Measurements from ENCODE around the gene VPS35. TPM values are rescaled to one million over a fixed set of nuclear protein-coding genes. Genes with fewer than 3 reads are reported as not detected.

The VPS35 gene
- 83.0 TPM for polyA plus RNA-seq (2013, experiment 1 of 2; ENCODE audit: insufficient read length)
- 68.9 TPM for polyA plus RNA-seq (2013, experiment 2 of 2; ENCODE audit: insufficient read length)

DNA sequence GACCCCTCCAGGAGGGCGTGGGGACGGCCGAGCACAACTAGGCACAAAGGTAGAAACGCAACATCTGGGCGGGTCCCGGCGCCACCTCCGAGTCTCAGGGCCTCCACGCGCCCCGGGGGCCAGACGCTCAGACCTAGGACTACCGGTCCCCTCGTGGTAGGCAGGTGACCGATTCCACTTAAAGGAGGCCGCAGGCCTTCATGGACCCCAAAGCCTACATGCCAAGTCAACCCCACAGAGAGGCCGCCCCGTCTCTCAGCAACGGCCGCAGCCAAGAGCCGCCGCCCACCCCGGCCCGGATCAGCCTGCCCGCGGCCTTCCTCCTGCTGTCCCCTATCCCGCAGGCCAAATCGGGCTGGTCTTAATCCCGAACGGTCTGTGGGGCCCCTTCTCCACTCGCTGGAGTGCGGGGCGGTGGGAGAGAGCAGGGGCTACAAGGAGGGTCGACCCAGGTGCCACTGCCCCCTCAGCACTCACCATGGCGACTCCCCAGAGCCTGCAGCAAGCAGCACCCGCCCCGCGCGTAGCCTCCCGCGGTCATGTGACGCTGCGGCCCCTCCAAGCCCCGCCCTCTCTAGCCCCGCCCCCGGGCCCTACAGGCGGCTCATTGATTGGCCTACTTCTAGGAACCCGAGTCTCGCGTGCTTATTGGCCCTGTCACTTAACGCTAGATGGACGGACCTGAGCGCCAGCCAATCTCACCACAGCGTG lies at the start of gene VPS35:
Gene VPS35, minus strand, starts transcription at position 525 of the 711 bp plus-strand sequence. Its CDS starts 45 bp downstream, at position 480.
- DNase-seq: peak; percentile 98

DNA sequence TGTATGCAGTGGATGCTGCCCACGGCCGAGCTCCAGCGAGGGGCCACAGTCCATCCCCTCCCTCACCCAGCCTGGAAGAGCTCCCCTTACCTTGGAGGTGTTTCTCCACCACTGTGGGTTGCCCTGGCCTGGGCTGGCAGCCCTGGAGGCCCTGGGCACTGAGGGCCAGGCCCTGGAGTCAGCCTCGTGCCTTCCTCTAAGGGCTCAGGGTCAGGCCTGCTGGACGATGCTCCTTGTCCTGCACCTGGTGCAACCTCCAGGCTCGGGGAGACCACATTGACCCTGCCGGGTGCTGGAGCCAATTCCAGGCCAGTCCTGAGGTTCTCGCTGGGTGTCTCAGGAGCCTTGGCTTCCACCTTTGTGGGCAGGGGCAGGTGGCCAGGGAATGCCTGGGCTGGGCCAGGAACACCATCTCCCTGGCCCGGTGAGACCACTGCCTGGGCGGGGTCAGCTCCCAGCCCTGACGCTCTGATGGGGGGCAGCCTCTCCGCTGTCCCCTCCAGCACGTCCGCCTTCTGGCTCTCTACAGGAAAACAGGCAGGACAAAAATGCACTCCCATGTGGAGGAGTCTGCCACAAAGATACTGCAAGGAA lies 48.7 kb upstream of the VPS35 start:
- DNase-seq: no peak

DNA sequence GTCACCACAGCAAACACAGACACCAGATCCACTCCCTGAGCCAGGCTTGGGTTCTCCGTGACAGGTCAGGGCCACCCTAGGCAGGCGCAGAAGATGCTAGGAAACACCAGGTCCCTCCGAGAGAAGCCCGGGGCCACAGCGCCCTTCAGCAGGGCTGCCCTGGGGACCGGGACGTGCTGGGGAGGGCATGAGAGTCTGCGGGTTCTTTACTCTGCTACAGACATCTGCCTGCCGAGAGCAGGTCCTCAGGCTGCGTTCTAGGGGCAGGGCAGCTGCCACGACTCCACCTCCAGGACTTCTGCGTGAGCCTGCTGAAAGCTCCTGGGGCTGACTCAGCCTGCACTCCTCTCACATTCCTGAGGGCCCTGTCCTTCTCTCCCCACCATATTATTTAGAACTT lies 47.7 kb upstream of the VPS35 start:
- no peak for DNase-seq

DNA sequence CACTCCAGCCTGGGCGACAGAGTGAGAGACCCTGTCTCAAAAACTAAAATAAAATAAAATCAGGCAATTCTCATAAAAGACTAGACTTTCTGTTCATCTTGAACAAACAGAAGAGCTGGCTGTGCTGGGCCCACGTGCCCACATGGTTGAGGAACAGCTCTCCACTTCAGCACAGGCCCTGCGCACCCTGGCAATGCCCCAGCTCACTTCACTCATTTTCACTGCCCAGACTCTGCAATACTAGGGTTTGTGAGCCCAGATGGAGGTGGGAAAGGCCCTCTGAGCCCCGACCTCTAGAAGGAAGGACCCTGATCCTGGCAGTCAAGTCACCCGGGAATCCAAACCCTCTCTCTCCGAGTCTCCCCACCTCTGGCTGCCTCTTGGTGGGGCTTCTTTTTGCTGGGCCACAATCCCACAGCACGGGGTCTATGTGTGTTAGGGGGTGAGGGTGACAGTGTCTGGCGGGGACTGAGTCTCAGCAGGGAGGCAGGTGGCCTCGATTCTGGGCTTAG lies 44.4 kb upstream of the VPS35 start:
- no peak for DNase-seq

DNA sequence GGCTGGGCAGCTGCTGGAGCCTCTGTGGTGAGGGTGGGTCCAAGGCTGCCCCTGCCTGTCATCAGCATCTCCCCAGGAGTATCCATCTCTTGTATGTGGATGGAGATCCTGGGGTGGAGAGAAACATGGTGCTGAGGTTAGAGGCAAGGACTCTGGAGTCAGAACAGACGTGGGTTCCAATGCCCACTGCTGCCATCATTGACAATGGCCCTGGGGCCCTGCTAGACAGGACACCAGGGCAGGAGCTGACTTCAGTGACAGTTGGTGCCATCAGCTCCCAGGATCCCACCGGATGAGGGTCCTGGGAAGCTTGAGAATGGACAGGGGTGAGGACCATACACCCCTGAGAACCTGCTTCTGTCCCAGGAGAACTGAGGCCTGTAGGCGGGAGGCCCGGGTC lies 43.6 kb upstream of the VPS35 start:
- DNase-seq: no peak

DNA sequence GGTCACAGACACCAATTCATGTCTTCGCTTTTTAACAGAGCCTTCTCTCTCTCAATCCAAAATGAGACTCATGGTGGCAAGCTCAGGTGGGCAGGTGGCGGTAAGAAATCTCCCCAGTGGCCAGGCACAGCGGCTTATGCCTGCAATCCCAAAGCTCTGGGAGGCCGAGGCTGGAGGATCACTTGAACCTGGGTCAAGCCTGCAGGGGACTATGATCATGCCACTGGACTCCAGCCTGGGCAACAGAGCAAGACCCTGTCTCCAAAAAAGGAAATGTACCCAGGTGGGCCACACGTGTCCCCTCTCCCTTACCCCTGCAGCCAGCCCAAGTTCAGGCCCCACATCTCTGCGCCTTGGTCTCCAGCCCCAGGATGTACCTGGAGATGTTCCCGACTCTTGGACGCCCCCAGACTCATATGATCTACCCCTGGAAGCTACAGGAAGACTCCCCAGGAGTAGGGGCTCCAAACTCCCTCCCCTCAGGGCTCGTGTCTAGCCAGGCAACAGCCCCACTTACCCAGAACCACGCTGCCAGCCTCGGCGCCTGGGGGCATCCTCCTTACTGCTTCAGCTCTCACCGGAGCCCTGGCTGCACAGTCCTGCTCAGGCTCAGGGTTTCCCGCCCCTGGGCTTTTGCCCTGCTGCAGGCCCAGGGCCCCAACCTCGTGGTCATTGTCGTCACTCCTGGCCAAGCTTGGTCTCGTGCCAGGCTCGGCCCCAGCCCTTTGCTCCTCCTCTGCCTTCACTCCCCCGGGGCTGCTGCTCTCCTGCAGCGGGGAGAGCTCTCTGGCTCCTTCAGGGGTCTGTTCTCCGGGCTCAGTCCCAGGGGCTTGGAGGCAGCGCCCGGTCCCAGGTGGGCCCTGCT lies 42.9 kb upstream of the VPS35 start:
- DNase-seq: no peak

DNA sequence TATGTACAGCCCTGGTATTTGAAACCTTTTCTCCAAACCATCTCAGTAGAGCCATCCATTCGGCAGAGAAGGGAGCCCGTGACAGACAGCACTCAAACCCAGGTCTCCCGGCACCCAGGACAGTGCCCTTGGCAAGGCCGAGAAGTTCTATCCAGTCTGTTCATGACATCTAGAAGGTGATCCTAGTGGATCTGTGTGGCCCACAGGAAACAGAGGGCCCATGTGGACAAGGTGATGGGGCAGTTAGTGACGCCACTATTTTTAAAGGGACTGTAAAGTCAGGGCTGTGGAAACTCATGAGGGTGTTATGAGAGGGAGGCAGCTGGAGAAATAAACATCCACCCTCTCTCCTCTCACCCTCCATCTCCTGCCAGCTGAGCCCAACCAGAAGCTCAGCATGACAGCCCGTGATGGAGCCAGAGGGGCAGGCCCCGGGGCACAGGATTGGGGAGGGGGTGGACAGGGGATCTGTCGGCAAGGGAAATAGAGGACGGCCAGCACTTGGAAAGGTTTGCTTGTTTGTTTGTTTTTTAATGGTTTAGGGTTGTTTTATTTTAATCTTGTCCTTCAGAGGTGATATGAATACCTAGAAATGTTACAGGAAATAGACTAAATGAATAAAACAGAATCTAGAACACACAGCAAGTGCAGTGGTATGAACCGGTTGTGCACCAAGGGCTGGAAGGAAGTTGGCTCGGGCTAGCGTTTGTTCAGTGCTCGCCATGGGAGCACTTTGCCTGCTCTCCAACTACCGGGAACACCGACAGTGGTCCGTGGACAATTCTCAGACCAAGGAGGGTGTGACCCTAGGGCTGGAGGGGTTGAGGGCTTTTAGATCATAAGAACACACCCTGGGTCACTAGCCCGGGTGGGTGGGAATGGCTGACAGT lies 42.1 kb upstream of the VPS35 start:
- DNase-seq: no peak

DNA sequence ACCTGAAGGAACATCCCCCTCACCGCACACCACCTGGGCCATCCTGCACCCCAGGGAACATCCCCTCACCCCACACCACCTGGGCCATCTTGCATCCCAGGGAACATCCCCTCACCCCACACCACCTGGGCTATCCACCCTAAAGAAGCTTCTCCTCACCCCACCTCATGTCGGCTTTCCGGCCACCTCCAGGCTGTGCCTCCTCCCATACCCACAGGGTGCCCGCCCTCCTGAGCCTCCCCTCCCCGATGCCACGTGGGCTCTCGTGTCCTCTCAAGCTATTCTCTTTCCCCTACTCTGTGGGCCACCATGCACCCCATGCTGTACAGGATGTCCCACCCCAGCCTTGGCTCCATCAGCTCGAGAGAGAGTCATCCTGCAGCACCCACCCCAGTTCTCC lies 41.1 kb upstream of the VPS35 start:
- no peak for DNase-seq

DNA sequence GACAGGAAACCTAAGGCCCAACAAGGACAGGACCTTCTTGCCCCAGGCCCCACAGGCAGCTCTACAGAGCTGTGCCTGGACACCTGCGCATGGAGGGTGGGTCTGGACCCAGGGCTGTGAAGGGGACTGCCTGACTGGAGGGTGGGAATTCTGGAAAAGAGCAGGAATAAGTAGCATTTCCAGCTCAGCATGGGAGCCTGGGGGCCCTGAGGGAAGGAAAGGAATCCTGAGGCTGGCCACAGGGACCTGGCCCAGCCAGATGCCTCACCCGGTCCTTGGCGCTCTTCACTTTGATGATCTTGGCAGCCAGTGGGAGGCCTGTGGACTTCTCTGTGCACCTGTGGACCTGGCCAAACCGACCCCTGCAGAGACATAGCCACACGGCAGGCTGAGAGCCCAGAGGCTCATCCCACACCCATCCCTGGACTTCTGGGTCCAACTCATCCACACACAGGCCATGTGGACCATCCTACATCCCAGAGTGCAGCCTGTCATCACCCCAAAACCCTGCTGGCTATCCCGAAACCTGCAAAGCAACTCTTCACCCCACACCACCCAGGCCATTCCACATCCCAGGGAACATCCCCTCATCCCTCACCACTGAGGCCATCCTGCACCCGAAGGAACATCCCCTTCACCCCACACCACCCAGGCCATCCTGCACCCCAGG lies 40.5 kb upstream of the VPS35 start:
- no peak for DNase-seq

DNA sequence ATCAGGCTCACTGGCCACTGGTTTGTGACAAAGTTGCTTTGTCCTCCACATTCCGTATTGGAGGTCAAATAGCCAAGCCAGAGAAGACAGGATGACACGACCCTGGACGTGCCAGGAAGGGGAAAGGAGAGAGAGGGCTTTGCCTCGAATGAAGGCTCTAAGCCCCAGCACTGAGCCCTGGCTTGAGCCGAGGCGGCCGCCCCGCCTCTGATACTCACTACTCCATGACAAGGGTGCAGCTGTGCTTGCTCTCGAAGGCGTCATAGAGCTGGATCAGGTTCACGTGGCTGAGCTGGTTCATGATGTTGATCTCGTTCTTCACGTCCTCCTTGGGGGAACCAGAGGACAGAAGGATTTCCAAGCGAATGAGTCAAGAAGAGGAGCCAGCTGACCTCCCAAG lies 39.8 kb upstream of the VPS35 start:
- DNase-seq: no peak

DNA sequence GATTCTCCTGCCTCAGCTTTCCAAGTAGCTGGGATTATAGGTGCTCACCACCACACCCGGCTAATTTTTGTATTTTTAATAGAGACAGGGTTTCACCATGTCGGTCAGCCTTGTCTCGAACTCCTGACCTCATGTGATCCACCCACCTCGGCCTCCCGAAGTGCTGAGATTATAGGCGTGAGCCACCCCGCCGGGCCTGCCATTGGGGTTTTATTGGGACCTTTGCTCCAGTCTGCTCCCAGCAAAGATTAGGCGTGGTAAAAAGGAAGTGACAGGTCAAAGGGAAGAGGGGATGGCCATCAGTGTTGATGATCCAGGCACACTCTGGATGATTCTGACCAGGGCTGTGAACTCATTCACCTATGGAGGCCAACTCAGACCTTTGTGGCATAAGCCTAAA lies 38.7 kb upstream of the VPS35 start:
- DNase-seq: no peak

DNA sequence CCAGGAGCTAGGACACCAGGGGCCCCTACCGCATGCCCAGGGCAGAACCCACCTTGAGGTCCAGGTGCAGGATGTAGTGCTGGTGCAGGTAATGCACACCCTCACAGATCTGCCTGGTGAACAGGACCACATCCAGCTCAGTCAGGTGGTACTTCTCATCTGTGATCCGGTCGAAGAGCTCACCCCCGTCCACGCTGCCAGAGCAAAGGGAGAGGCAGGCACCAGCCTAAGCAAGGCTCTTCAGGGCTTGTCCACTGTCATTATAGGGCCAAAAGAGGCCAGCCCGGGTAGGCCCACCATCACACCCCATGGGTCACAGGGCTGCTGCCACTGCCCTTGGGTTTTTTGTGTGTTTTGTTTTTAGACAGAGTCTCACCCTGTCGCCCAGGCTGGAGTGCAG lies 38.2 kb upstream of the VPS35 start:
- DNase-seq: no peak

DNA sequence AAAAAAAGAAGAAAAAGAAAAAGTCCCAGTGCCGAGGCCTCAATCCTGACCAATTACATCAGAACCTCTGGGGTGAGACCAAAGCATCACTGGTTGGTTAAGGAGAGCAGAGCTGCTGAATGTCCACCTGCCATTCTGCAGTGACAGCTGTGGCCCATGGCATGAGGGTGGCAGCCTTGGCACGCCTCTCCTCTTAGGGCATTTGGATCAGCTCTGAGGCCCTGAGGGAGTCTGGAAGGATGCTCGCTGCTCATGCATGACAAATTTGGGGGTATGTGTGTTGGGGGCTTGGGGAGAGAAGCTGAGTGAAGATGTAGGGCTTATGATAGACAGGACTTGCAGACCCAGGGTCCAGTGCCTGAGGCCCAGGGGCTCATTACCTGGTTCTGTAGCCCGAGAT lies 32.9 kb upstream of the VPS35 start:
- no peak for DNase-seq

DNA sequence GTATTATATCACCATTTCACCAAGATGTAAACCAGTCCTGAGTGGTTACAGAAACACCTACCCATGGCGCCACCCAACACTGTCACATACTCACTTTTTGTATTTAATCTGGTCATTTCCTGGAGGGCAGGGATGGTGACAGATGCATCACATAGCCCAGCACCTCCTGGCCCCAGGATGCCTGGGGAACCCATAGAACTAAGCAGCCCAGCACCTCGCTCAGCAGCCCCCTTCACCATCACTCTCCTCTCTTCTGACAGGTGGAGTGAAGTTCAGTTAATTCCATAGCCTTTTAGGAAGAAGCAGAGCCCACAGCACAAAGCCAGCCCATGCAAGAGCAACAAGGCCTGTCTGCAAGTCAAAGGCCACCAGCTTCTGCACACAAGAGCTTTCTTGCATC lies 31.6 kb upstream of the VPS35 start:
- DNase-seq: no peak

DNA sequence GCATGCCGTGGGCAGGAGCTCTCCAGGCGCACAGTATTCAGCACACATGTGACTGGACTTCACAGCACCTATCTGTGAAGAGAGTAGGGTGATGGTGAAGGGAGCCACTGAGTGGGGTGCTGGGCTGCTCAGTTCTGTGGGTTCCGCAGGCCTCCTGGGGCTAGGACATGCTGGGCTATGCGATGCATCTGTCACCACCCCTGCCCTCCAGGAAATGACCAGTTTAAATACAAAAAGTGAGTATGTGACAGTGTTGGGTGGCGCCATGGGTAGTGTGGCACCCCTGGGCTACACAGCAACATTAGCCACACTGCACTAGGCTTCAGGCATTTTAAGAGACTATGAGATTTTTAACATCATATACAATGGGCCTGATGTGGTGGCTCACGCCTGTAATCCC lies 30.6 kb upstream of the VPS35 start:
- no peak for DNase-seq

DNA sequence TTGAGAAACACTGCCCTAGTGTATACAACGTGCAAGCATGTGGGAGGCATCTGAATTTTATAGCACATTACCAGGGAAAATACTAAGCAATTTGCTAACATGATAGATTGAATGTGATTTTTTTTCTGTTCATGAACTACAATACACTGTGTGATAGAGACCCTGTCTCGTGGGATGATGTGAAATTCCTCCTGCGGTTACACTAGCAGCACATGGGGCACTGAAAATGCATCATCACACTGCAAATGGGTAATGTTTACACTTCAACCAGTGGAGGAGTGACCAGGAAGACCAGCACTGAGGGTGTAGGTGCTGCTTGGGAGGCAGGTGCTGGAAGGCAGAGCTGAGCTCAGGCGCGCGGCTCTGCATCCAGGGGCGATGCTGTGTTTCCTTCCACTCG lies 29.2 kb upstream of the VPS35 start:
- no peak for DNase-seq

DNA sequence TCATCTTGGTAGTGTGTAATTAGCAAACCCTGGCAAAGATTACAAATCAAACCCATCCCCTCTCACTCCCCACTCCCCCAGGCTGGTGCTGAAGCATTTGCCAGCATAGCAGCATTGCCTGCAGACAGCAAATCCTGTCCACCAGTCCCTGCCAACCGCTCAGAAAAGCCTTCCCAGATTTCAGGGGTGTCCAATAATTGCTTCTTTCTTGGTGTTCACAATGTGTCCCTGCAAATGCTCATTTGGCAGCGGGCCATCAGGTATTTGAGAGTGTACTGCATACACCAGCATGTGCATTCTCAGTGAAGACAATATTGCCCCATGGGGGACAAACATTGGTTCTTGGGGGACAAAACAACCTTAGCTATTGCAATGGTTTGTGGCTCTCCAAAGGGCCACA lies 28.7 kb upstream of the VPS35 start:
- DNase-seq: no peak

DNA sequence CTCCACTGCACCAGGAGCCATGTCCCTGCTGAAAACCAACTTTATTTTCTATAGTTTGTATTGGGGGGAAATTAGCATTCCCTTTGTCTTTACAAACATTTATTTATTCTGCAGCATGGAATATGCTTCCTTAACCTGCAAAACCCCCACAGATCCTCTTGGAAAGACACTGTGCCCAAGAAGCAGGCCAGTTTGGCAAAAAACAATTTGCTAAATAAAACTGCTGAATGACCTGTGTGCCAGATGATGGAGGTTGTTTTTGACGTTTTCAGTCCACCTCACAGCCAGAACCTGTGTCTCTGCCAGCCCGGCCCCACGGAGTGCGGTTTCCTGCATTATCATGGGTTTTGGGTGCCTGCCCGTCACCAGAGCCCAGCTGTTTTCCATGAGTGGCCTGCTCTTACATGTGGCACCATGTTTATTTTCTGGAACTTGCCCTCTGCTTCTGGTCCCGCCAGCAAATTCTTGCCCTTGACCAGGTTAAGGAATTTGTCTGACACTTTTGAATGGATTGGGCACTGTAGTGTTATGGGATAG lies 26.9 kb upstream of the VPS35 start:
- DNase-seq: no peak

DNA sequence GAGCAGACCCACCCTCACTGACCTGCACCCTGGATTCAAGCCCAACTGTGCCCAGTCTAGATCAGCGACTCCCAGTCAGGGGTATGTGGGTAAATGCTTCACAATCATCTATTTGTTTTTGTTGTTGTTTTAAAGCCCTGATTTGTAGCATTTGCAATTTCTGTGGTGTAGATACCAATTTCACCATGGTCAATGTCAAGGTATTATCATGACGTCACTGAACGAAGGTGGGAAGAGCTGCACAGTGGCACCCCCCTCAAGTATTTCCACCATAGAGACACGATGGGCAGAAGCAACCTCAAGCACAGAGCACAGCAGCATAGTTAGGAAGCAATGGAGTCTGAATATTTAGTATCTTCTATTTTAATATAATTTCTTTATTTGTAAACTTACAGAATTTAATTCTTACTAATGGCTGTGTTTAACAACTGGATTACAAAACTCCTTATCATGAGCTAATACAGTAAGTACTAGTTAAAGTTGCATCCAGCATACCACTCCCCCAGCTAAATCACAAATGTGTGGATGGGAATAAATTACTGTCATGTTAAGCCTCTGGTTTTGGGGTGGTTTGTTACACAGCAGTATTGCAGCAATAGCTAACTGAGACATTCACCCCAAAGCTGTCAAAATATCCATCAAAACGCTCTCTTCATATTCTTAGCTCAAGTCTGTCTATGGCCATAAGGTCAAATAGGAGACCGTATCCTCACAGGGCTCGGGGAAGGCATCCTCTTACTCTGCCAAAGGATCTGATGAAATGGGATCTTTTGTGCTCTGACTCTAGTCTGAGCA lies 26.0 kb upstream of the VPS35 start:
- no peak for DNase-seq

DNA sequence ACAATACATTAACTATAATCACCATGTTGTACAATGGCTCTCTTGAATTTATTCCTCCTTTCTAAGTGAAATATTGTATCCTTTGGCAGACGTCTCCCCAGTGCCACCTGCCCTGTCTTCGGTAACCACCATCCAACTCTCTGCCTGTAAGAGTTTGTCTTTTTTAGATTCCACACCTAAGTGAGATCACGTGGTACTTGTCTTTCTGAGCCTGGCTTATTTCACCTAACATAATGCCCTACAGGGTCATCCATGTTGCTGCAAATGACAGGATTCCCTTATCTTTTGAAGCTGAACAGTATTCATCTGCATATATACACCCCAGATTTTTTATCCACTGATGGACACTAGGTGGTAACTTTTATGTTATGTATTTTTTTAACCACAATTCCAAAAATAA lies 24.7 kb upstream of the VPS35 start:
- DNase-seq: no peak

DNA sequence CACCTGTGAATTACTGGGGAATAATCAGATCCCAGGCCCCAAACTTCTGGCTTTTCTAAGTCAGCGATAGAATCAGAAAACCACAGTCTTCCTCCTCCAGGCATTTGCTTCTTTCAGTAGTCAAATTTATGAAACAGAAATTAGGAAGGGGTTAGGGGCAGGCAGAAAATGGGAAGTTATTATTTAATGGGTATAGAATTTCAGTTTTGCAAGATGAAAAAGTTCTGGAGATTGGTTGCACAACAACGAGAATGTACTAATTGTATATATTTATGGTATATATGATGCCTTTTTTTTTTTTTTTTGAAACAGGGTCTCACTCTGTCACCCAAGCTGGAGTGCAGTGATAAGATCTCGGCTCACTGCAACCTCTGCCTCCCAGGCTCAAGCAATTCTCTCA lies 23.9 kb upstream of the VPS35 start:
- no peak for DNase-seq

Measured in fibroblast of skin of back (primary cell).